Measurements from ENCODE around the gene ZBTB42. TPM values are rescaled to one million over a fixed set of nuclear protein-coding genes. Genes with fewer than 3 reads are reported as not detected.
A peak's percentile ranks its signal among the peaks of the same experiment; 100 is the strongest.

The ZBTB42 gene
- total and polyA plus RNA-seq, 2 of the 4 experiments (the other 2 are of a cell fraction): 1.3 to 2.3 TPM

DNA sequence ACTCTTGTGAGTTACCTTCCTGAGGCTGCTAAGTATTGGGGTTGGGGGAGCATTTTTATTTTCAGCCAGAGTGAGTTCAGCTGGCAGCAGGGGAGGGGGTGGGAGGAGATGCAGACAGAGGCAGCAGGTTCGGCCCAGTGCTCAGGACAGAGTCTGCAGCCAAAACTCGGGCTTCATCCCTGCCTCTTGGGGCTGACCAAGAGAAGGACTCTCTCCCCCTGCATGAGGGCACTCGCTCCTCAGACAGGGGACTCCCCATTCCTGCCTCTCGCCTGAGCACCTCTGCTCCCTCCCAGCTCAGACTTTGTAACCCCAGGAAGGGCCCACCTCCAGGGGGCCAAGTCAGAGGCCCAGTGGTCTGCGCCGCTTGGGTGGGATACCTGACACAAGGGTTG lies 4.2 kb upstream of the ZBTB42 start:
- Histone ChIP-seq H4K8ac (ENCODE audit: low read depth in 2 of 2, low read length in 2 of 2) (no peak overlapping the region; a peak in 1 of 4 replicates), H4K5ac (ENCODE audit: low read depth, low read length) (no peak overlapping the region), H3K4me1 (ENCODE audit: control insufficient read depth, insufficient read depth, low read length) (peaks cover 32% of the 10 kb centered on the region), H3K9ac (ENCODE audit: low read depth, low read length) (no peak overlapping the region), H3K18ac (ENCODE audit: low read depth, low read length) (no peak overlapping the region), H3K4me3 (ENCODE audit: insufficient read depth, low read depth, low read length) (no peak overlapping the region), H3K9me3 (ENCODE audit: control insufficient read depth, insufficient read depth, low read length) (no peaks in the 10 kb centered on the region), H2BK120ac (ENCODE audit: low read depth, low read length) (no peak overlapping the region), H3K9me1 (ENCODE audit: insufficient read depth, low read length) (peaks cover 10% of the 10 kb centered on the region), H2BK15ac (ENCODE audit: low read depth, low read length) (no peak overlapping the region), H2BK5ac (ENCODE audit: low read depth, low read length, poor library complexity, severe bottlenecking) (no peak overlapping the region), H3K56ac (ENCODE audit: extremely low read depth, insufficient read depth, low read length) (no peak overlapping the region), H4K91ac (ENCODE audit: insufficient read depth, low read depth, low read length) (no peak overlapping the region), H3K23ac (ENCODE audit: low read depth, low read length) (no peak overlapping the region), H3K14ac (replicated peaks; ENCODE audit: low read depth, low read length) (no peak overlapping the region), H3K4me2 (ENCODE audit: low read depth, low read length) (no peak overlapping the region), H3K36me3 (ENCODE audit: control insufficient read depth, insufficient read depth, low read length) (peaks cover 9% of the 10 kb centered on the region; the same call in 1 of the 2 replicates), H2BK20ac (ENCODE audit: low read depth, low read length) (no peak overlapping the region), H2AFZ (replicated peaks; ENCODE audit: low read length, poor library complexity) (no peak overlapping the region), H3K27ac (ENCODE audit: insufficient read depth, low read length) (no peak overlapping the region), H4K20me1 (ENCODE audit: insufficient read depth, low read length) (peaks cover 32% of the 10 kb centered on the region), H2AK5ac (ENCODE audit: low read depth, low read length) (no peak overlapping the region), H2AK9ac (replicated peaks; ENCODE audit: low read depth, low read length, poor library complexity) (peak overlapping the region; percentile 57), H3K4ac (ENCODE audit: low read depth, low read length) (no peak overlapping the region), H3K79me1 (ENCODE audit: low read depth in 1 of 2, low read length in 2 of 2) (peaks cover 0 to 34% of the 10 kb centered on the region in 2 experiments; a peak in 3 of 4 replicates), H3K27me3 (ENCODE audit: control insufficient read depth, insufficient read depth, low read length) (no peaks in the 10 kb centered on the region)
- WGBS, 2 experiments (ENCODE audit: extremely low coverage in 2 of 2, insufficient read length in 1 of 2): no CpG with 5 or more reads among the region's 6 CpGs
- CTCF ChIA-PET: no interaction called here
- POLR2A ChIA-PET (ENCODE audit: unreplicated experiment): no interaction called here
- no peak for ATAC-seq (ENCODE audit: low read depth)
- in situ Hi-C loops (cut with MboI; ENCODE audit: low sequenced_read_pairs) (no loop called here), intact Hi-C loops (cut with micrococcal nuclease) (no loop called here), dilution Hi-C loops (cut with HindIII; ENCODE audit: low sequenced_read_pairs, unreplicated experiment) (no loop called here)
- no peak for DNase-seq
- TF ChIP-seq CHD1 (IDR thresholded peaks at IDR 0.05; ENCODE audit: low read depth, low read length): no peak
- TF ChIP-seq BHLHE40 (IDR thresholded peaks at IDR 0.05; ENCODE audit: low read depth, low read length): no peak
- no peak for TF ChIP-seq RCOR1 (IDR thresholded peaks at IDR 0.05; ENCODE audit: insufficient replicate concordance, low read length)
- TF ChIP-seq CTCF (conservative IDR thresholded peaks at IDR 0.05; ENCODE audit: low read depth, low read length): no peak
- TF ChIP-seq, protein P1, sequence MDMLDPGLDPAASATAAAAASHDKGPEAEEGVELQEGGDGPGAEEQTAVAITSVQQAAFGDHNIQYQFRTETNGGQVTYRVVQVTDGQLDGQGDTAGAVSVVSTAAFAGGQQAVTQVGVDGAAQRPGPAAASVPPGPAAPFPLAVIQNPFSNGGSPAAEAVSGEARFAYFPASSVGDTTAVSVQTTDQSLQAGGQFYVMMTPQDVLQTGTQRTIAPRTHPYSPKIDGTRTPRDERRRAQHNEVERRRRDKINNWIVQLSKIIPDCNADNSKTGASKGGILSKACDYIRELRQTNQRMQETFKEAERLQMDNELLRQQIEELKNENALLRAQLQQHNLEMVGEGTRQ (IDR thresholded peaks at IDR 0.05; ENCODE audit: low read depth, low read length): no peak
- TF ChIP-seq FOS (IDR thresholded peaks at IDR 0.05; ENCODE audit: low read depth, low read length): no peak
- no peak for TF ChIP-seq POLR2A (IDR thresholded peaks at IDR 0.05; ENCODE audit: low read depth, low read length)
- TF ChIP-seq RAD21 (IDR thresholded peaks at IDR 0.05; ENCODE audit: low read length): no peak
- TF ChIP-seq MAZ (IDR thresholded peaks at IDR 0.05; ENCODE audit: borderline replicate concordance, low read depth, low read length): no peak
- TF ChIP-seq, protein P2, sequence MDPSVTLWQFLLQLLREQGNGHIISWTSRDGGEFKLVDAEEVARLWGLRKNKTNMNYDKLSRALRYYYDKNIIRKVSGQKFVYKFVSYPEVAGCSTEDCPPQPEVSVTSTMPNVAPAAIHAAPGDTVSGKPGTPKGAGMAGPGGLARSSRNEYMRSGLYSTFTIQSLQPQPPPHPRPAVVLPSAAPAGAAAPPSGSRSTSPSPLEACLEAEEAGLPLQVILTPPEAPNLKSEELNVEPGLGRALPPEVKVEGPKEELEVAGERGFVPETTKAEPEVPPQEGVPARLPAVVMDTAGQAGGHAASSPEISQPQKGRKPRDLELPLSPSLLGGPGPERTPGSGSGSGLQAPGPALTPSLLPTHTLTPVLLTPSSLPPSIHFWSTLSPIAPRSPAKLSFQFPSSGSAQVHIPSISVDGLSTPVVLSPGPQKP (IDR thresholded peaks at IDR 0.05; ENCODE audit: borderline replicate concordance, low read depth, low read length): no peak
- TF ChIP-seq NFE2L2 (IDR thresholded peaks at IDR 0.05; ENCODE audit: low read depth, low read length): no peak
- BruUV-seq (replicated peaks): no TSS peak
